NCI-H446 (cell line): ENCODE results near the gene MACC1.
"Not testable (repeated sequence)": the region's sequence is repeated elsewhere in the genome, so short reads cannot be mapped to it uniquely, and the experiment has no call there.

Source experiments
- DNase-seq, 2 experiments: peaks; one replicate each; lab custom pipeline; 2025; lab: John Stamatoyannopoulos, UW

Gene MACC1

DNA sequence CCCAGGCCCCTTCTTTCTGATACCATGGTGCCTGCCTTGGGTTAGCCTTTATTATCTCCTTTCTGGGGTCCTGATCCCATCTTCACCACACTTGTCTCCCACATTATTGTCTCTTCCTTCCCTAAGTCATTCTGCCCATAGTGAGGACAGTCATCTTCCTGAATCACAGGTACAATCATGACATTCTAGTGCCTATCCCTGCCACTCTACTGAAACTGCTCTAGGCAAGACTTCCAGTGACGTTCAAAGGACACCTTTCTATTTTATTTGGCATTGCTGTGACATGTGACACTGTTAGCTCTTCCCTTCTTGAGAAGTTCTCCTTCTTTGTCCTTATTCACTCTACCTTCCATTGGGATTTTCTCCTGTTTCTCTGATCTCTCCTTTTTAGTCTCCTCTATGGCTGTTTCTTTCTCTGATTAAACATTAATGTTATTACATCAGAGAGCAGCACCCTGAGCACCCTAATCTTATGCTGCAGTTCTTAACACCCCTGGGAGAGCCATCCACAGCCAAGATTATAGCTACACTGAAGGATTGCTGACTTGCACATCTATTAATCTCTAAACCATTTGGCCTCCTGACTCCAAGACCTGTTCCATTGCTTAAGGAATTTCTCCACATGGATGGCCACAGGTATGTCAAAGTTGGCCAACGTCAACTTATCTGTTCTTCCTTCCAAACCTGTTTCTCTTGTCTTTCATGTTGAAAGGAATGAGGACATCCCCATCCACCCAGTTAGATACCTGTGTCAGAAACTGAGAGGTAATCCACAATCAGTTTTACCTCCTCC lies 10.9 kb downstream of the MACC1 start:
- DNase-seq = no peak

- no peak for DNase-seq
Measured at GRCh38 chr7:20203316-20203715, 13.9 kb downstream of the MACC1 start.

GRCh38 chr7:20201380-20201779 lies 15.8 kb downstream of the MACC1 start:
- no peak for DNase-seq

- DNase-seq = no peak
Measured at GRCh38 chr7:20200971-20201370, 16.2 kb downstream of the MACC1 start.

GRCh38 chr7:20200361-20200760 lies 16.8 kb downstream of the MACC1 start:
- DNase-seq = no peak

DNA sequence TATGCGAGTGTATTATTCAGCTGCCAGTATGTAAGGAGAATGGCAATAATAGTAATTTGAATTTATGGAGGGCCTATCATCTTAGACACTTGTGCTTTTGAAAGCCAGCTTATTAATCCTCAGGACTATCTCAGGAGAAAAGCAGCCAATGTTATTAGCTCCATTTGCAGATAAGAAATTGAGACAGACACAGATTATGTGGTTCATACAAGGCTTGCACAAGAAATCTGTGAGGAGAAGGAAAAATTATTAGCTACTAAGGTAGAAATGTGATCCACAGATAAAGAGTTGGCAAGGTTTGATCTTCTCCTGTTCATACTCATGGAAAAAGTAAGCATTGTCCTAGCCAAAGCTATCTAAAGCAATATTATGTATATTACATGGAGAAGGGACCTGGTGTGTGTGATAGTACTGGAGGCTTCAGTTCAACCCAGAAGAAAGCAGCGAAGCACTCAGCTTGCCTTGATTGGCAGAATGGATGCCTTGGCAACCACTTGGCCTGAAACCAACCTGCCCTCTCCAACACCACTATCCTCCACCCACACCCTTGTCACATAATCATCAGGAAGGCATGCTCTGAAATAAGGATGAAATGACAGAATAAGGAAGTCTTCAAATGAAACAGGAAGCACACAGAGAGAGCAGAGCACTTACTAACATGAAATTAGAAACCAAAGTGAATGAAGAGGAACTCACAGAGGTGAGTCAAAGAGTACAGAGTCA lies 18.0 kb downstream of the MACC1 start:
- peak in 1 of 2 experiments; percentile 32 for DNase-seq

DNA sequence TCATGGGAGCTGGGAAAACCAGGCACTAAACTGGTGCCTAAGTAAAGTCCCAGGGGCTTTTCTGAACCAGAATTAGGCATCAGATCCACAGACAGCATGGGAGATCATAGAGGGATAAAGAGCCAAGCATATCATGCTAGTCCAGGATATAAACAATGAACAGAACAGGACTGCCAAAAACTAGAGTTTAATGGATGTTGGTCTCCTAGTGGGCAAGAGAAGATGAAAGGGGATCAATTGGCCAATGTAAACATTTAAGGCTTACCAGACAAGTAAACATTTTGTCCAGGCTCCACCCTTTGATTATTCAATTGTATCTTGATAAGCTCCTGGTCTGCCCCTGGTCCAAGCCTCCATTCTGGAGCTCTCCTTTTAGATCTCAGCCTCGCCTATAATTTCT lies 18.9 kb downstream of the MACC1 start:
- DNase-seq = no peak

- DNase-seq = no peak
Measured at GRCh38 chr7:20197837-20198236, 19.3 kb downstream of the MACC1 start.

DNA sequence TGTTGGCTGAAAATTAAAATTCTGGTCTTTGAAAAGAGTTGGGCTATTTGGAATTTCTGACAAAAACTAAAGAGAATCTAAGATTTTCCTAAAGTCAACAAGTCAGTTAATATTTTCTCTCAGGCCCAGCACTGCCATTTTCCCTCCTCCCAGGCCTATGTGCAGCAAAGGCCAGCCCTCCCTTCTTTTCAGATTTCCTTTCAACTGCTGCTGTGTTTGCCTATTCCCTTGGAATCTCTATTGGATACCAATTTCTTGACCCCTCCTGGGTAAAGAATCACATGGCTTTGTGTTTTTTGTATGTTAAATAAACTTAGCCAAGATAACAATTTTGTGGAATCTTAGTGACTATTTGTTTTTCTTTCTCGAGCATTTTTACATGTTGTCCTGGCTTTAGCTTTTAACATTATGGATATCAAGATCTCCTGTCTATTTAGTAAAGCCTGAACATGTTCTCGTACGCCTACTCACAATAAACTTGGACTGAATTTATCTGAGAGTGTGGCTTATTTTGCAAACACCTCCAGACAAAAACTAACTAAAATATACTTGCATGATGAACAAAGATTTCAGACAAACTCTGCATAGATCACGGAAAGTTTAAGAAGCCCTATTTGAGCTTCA lies 19.9 kb downstream of the MACC1 start:
- no peak for DNase-seq

- no peak for DNase-seq
Measured at GRCh38 chr7:20194343-20194995, 22.7 kb downstream of the MACC1 start.

DNA sequence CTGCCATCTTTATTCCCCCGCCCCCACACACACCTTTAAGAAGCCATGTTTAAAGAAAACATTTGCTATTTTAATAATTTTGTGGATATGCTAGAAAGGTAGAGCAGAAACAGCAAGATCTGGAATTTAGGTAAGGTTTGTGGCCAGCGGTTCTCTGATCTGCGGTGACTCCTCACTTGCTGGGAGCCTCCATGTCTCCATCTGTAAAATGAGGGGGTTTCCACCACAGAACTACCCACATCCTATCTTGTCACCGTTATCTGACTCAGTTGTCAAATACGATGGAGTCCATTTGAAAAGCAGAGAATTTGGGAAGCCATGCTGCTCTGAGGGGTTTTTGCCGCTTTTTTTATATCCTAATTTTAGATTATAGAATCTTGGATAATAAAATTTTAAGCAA lies 23.3 kb downstream of the MACC1 start:
- no peak for DNase-seq

DNA sequence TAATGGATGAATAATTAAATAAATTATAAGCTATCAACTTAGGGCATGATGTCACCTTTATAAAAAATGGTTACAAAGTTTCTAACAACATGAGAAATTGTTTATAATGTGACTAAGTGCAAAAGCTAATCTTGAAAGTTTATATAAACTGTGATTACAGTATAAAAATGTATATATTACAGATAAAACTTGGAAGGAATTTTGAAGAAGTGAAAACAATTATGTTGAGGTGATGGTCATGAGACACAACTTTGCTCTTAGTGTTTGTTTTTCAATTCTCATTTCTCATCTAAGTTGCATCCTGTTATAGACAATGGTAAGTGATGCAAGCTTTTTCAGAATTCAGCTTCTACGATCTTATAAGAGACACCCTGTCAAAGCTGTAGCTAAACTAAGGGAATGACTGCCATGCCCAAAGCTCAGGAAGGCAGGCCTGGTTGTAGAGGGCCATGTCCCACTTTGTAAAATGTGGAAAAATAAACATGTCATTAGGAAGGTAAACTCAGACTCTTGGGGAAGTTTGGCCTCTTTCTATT lies 23.9 kb downstream of the MACC1 start:
- DNase-seq = no peak

DNA sequence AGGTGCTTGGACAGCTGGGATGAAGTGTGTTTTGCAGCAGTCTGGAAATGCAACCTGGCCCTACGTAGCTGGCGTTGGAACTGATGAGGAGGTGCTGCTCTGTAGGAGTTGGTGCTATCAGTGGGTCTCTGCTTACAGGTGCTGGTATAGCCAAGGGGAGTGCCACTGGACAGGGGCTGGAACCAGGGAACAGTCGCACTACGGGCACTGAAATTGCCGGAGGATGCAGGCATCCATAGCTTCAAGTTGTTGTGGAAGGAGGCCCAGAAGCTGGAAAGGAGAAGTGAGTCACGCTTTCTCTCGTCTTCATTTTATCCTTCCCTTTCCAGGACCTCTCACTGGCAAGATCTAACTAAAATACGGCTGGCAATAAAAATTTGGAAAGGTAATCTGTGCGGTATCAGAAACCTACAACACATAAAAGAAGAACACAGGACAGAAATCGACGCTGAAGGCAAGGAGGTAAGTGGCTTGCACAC lies 25.8 kb downstream of the MACC1 start:
- DNase-seq = no peak

- no peak for DNase-seq
Measured at GRCh38 chr7:20190560-20191390, 26.4 kb downstream of the MACC1 start.

DNA sequence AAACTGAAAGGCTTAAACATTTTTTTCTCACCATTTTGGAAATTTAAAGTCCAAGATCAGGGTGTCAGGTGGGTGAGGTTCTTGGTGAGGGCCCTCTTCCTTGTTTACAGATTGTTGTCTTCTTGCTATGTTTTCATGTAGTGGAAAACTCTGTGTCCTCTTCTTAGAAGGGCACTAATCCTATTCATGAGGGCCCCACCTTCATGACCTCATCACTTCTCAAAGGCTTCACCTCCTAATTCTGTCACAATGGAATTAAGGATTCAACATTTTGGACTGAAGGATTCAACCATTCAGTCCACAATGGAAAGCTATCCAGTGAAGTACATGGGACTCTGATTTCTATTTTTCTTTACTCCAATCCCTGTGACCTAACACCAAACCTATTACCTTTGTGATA lies 27.3 kb downstream of the MACC1 start:
- DNase-seq = no peak

DNA sequence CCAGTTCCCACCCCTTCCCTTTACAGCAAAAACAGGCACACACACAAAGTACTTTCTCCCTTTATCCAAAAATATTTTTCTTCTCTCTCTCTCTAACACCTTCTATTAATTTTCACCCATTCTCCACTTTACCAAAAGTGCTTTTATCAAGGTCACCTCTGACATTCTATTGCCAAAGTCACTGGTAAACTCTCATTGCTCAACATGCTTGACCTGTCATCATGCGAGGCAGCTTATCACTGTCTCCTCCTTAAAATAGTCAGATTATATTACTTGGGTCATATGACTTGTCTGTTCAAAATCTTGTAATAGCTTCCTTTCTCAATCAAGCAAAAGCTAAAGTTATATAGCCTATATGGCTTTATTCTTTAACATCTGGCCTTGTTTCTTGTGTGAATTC lies 28.6 kb downstream of the MACC1 start:
- DNase-seq = no peak

GRCh38 chr7:20187850-20188249 lies 29.3 kb downstream of the MACC1 start:
- DNase-seq = not testable (repeated sequence)

DNA sequence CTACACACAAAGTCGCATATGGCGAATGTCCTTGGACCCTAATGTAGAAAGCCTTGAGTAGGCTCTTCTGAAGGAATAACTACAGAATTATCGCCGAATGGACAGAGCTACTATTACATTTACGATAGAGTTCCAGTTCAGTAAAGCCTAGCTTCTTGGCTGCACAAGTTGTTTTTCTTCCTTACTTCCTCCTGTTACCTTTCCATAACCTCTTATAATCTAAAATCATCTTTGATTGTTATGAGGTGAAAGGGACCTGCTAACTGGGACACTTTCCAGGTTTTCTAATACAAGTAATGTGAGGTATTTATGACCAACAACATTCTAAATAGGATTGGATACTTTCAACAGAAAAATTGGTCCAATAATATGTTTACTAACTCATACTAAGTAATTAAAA lies 31.2 kb downstream of the MACC1 start:
- DNase-seq = no peak

DNA sequence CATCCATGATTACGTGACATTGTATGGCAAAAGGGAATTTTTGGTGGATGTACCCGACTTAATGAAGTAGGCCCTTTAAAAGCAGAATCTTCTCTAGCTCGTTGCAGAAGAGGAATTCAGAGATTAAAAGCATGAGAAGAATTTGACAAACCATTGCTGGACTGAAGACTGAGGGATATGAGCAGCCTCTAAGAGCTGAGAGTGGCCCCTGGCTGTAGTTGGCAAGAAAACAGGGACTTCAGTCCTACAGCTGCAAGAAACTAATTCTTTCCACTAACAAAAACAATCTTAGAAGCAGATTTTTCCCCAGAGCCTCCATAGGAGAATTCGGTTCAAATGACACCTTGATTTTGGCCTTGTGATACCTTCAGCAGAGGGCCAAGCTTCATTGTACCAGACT lies 34.1 kb downstream of the MACC1 start:
- DNase-seq = no peak

GRCh38 chr7:20176578-20177242 lies 40.5 kb downstream of the MACC1 start:
- no peak for DNase-seq

DNA sequence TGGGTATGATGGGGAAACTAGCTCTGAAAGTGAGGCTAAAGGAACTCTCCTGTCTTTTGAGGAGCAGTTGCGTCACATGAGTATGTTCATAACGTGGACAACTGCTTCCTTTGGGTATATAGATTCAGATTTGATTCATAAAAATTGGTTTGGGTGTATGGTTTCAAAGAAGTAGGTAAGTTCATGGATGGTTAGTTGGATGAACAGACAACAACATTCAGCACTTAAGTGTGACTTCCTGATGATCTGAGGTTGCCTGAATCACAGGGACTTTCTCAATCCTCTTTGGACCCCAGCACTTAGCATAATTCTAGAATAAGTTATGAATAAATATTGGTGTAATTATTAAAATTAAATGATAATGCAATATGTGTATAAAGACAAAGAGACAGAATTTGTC lies 43.4 kb downstream of the MACC1 start:
- no peak for DNase-seq
